Panc1 (cell line): ENCODE measurements around the gene METTL24. TPM values are rescaled to one million over a fixed set of nuclear protein-coding genes. Genes with fewer than 3 reads are reported as not detected.

Experiments
- ATAC-seq: fragments of 200-7000 bp; cut with Tn5 transposase; 2 replicates; pipeline ENCODE4 v1.9.1; 2020; ENCODE audit warnings: mild to moderate bottlenecking, moderate library complexity
- BruUV-seq: library from RNA; stranded (reverse); fragments of 400-500 nt; replicated peaks from 2 replicates; lab custom pipeline; 2021; lab: Mats Ljungman, UMichigan
- CTCF ChIA-PET: fragments of 300-600 bp; sonication (Branson Sonifier 250); formaldehyde crosslinking; loops from one replicate; lab custom pipeline; 2022; ENCODE audit warnings: antibody characterized with exemption; lab: Charles Lee
- POLR2A ChIA-PET: fragments of 300-600 bp; sonication (Branson Sonifier 250); formaldehyde crosslinking; loops from one replicate; lab custom pipeline; 2022; ENCODE audit warnings: antibody characterized with exemption; lab: Charles Lee
- DNase-seq: peaks from one replicate; pipeline ENCODE4 v3.0.0-alpha.2; 2010; ENCODE audit warnings: low read depth, low spot score
- H3K27ac ChIP-seq: 2 replicates; pipeline ENCODE4 v1.5.1; 2011; ENCODE audit warnings: mild to moderate bottlenecking, low read length, inconsistent platforms
- H3K27me3 ChIP-seq: fragments of 200-500 bp; sonication (Bioruptor generic); 2 replicates; pipeline ENCODE4 v1.6.0; 2014; ENCODE audit warnings: low read length, inconsistent platforms; ENCODE audit not compliant: control insufficient read depth, insufficient read depth
- H3K36me3 ChIP-seq: fragments of 200-500 bp; sonication (Bioruptor generic); 2 replicates; pipeline ENCODE4 v1.5.1; 2014; ENCODE audit warnings: inconsistent platforms, mild to moderate bottlenecking, low read length, moderate library complexity; ENCODE audit not compliant: control insufficient read depth, insufficient read depth
- H3K4me1 ChIP-seq: 2 replicates; pipeline ENCODE4 v1.5.1; 2011; ENCODE audit warnings: inconsistent platforms, mild to moderate bottlenecking, low read length, moderate library complexity; ENCODE audit not compliant: control insufficient read depth, insufficient read depth
- H3K4me3 ChIP-seq, 2 experiments: 2 replicates each; pipeline ENCODE4 v1.5.1; 2011 to 2012; ENCODE audit warnings: low read depth in 2 of 2, low read length in 2 of 2, mild to moderate bottlenecking in 2 of 2, inconsistent platforms in 1 of 2, moderate library complexity in 1 of 2
- H3K9me3 ChIP-seq: fragments of 200-500 bp; sonication (Bioruptor generic); 2 replicates; pipeline ENCODE4 v1.5.1; 2014; ENCODE audit warnings: low read depth, mild to moderate bottlenecking, inconsistent platforms, low read length, moderate library complexity; ENCODE audit not compliant: control insufficient read depth, insufficient read depth
- CTCF ChIP-seq: fragments of 450-650 bp; IDR thresholded peaks from 2 replicates; pipeline ENCODE4 v1.5.1; 2017; ENCODE audit warnings: mild to moderate bottlenecking
- POLR2AphosphoS5 ChIP-seq: IDR thresholded peaks from 2 replicates; pipeline ENCODE4 v1.6.1; 2012; ENCODE audit warnings: mild to moderate bottlenecking, low read depth, low read length, moderate library complexity
- REST ChIP-seq, 2 experiments: IDR thresholded peaks; 2 replicates each; pipeline ENCODE4 v1.6.1; 2011 to 2012; ENCODE audit warnings: low read depth in 2 of 2, control low read depth in 1 of 2, low read length in 1 of 2, mild to moderate bottlenecking in 1 of 2, moderate library complexity in 1 of 2; ENCODE audit not compliant: insufficient read depth in 1 of 2
- SIN3A ChIP-seq: IDR thresholded peaks from 2 replicates; pipeline ENCODE4 v1.6.1; 2012; ENCODE audit warnings: low read depth, mild to moderate bottlenecking, low read length, moderate library complexity, borderline replicate concordance; ENCODE audit not compliant: insufficient read depth
- TCF7L2 ChIP-seq: IDR thresholded peaks from 2 replicates; pipeline ENCODE4 v1.6.1; 2011; ENCODE audit warnings: mild to moderate bottlenecking, low read depth, low read length, inconsistent platforms
- in situ Hi-C: cut with HindIII; loops from 2 replicates; pipeline ENCODE4 v1.10.0; 2016; ENCODE audit warnings: low sequenced_read_pairs, low pct_unique_long_range_greater_than_20kb
- intact Hi-C: fragments of 100-400 bp; cut with micrococcal nuclease; formaldehyde crosslinking; loops from one replicate; pipeline ENCODE4 v1.10.0; 2022; ENCODE audit not compliant: unreplicated experiment
- total RNA-seq: library from RNA; stranded (reverse); gene quantifications from one replicate; pipeline ENCODE4 v1.2.1, GENCODE V29; 2021; ENCODE audit not compliant: unreplicated experiment

The METTL24 gene
- total RNA-seq, 1 experiment from 2014 or later: not detected

- no peak for ATAC-seq
- no peaks in the 10 kb centered on the region for H3K4me1 ChIP-seq
- CTCF ChIA-PET: no interaction called here
- no peak overlapping the region for H3K27ac ChIP-seq
- no peak for TF ChIP-seq CTCF
- TF ChIP-seq POLR2AphosphoS5: no peak
- no peak for TF ChIP-seq SIN3A
- TF ChIP-seq REST (IDR thresholded peaks at IDR 0.05; ENCODE audit: insufficient read depth in 1 of 2, low read depth in 2 of 2, low read length in 1 of 2): no peak
- TF ChIP-seq TCF7L2: no peak
- no peaks in the 10 kb centered on the region for H3K27me3 ChIP-seq
- in situ Hi-C loops: no loop called here
- H3K9me3 ChIP-seq: no peaks in the 10 kb centered on the region
- POLR2A ChIA-PET: no interaction called here
- intact Hi-C loops: no loop called here
- peaks cover 19% of the 10 kb centered on the region for H3K36me3 ChIP-seq
- H3K4me3 ChIP-seq: no peak overlapping the region
- no peak for DNase-seq
- BruUV-seq: no TSS peak
These were observed 140.9 kb downstream of the METTL24 start for GRCh38 chr6:110217266-110217665.

- no peaks in the 10 kb centered on the region for H3K4me1 ChIP-seq
- intact Hi-C loops: no loop called here
- no peaks in the 10 kb centered on the region for H3K9me3 ChIP-seq
- TF ChIP-seq CTCF (no peak), SIN3A (no peak), POLR2AphosphoS5 (no peak), TCF7L2 (no peak), REST (IDR thresholded peaks at IDR 0.05; ENCODE audit: insufficient read depth in 1 of 2, low read depth in 2 of 2, low read length in 1 of 2) (no peak)
- no peak for DNase-seq
- in situ Hi-C loops: no loop called here
- peaks cover 30% of the 10 kb centered on the region for H3K36me3 ChIP-seq
- ChIA-PET CTCF (no interaction called here), POLR2A (no interaction called here)
- H3K4me3 ChIP-seq: no peak overlapping the region
- ATAC-seq: no peak
- H3K27me3 ChIP-seq: no peaks in the 10 kb centered on the region
- BruUV-seq: no TSS peak
- H3K27ac ChIP-seq: no peak overlapping the region
These were observed 142.0 kb downstream of the METTL24 start for GRCh38 chr6:110216140-110216539.
